Caco-2 (cell line): Measurements from ENCODE around the gene ABCF2. TPM values are rescaled to one million over a fixed set of nuclear protein-coding genes. Genes with fewer than 3 reads are reported as not detected.
A peak's percentile ranks its signal among the peaks of the same experiment; 100 is the strongest.

Source experiments
- BruUV-seq: library from RNA; stranded (reverse); fragments of 400-500 nt; replicated peaks from 2 replicates; lab custom pipeline; 2021; lab: Mats Ljungman, UMichigan
- CTCF ChIA-PET: fragments of 300-600 bp; sonication (Branson Sonifier 250); formaldehyde crosslinking; loops from one replicate; lab custom pipeline; 2022; ENCODE audit warnings: antibody characterized with exemption; lab: Charles Lee
- POLR2A ChIA-PET: fragments of 300-600 bp; sonication (Branson Sonifier 250); formaldehyde crosslinking; loops from one replicate; lab custom pipeline; 2022; ENCODE audit warnings: antibody characterized with exemption; lab: Charles Lee
- DNase-seq, 2 experiments: peaks; one replicate each; pipeline versions ENCODE4 v3.0.0 to v3.0.0-alpha.2; 2020 to 2022
- H3K27me3 ChIP-seq: replicated peaks from 2 replicates; pipeline ENCODE4 v1.6.0; 2011; ENCODE audit warnings: low read length; ENCODE audit not compliant: control insufficient read depth, insufficient read depth
- H3K36me3 ChIP-seq: 2 replicates; pipeline ENCODE4 v1.5.1; 2011; ENCODE audit warnings: low read length; ENCODE audit not compliant: control insufficient read depth, insufficient read depth
- H3K4me1 ChIP-seq: fragments of 250-450 bp; sonication (Bioruptor Pico); 2 replicates; pipeline ENCODE4 v1.5.1; 2020; ENCODE audit warnings: mild to moderate bottlenecking
- H3K4me3 ChIP-seq: 2 replicates; pipeline ENCODE4 v1.5.1; 2011; ENCODE audit warnings: low read depth, mild to moderate bottlenecking, control low read depth, low read length
- H3K9me3 ChIP-seq: fragments of 250-450 bp; sonication (Bioruptor Pico); 2 replicates; pipeline ENCODE4 v1.5.1; 2020; ENCODE audit warnings: mild to moderate bottlenecking, moderate library complexity
- H3K27ac Mint-ChIP-seq: one replicate; pipeline ENCODE4 v1.8.0; 2022; ENCODE audit warnings: mixed read lengths; ENCODE audit not compliant: unreplicated experiment
- H3K27me3 Mint-ChIP-seq: one replicate; pipeline ENCODE4 v1.8.0; 2022; ENCODE audit warnings: mixed read lengths; ENCODE audit not compliant: insufficient read depth, unreplicated experiment
- H3K36me3 Mint-ChIP-seq: one replicate; pipeline ENCODE4 v1.8.0; 2022; ENCODE audit warnings: mild to moderate bottlenecking, mixed read lengths; ENCODE audit not compliant: insufficient read depth, unreplicated experiment
- H3K4me1 Mint-ChIP-seq: one replicate; pipeline ENCODE4 v1.8.0; 2022; ENCODE audit warnings: low read depth, mixed read lengths; ENCODE audit not compliant: unreplicated experiment
- H3K4me3 Mint-ChIP-seq: one replicate; pipeline ENCODE4 v1.8.0; 2022; ENCODE audit warnings: mild to moderate bottlenecking, moderate library complexity, mixed read lengths; ENCODE audit not compliant: unreplicated experiment
- H3K9me3 Mint-ChIP-seq: one replicate; pipeline ENCODE4 v1.8.0; 2022; ENCODE audit warnings: mixed read lengths; ENCODE audit not compliant: unreplicated experiment
- CTCF ChIP-seq, 2 experiments: fragments of 200-600 bp in 1 of 2; IDR thresholded peaks; 1 replicate in 1 of 2; 2 replicates in 1 of 2; pipeline versions ENCODE4 v1.5.1 to v1.8.0; 2011 to 2022; ENCODE audit warnings: antibody characterized with exemption in 1 of 2, control low read depth in 1 of 2, inconsistent platforms in 1 of 2, low read depth in 1 of 2, low read length in 1 of 2, mild to moderate bottlenecking in 1 of 2, moderate library complexity in 1 of 2; ENCODE audit not compliant: insufficient read depth in 1 of 2, severe bottlenecking in 1 of 2, unreplicated experiment in 1 of 2
- intact Hi-C: fragments of 100-400 bp; cut with micrococcal nuclease; formaldehyde crosslinking; loops from one replicate; pipeline ENCODE4 v1.10.0; 2022; ENCODE audit not compliant: unreplicated experiment
- total RNA-seq: library from RNA; stranded (reverse); gene quantifications from 2 replicates; pipeline ENCODE4 v1.2.3, GENCODE V29; 2022

The ABCF2 gene
- total RNA-seq, 1 experiment from 2014 or later, result 57.8 TPM

GRCh38 chr7:151231080-151231479 lies 4.1 kb upstream of the ABCF2 start:
- H3K4me3 Mint-ChIP-seq, result no peak overlapping the region
- TF ChIP-seq CTCF (IDR thresholded peaks at IDR 0.05; ENCODE audit: insufficient read depth in 1 of 2, low read depth in 1 of 2, low read length in 1 of 2, severe bottlenecking in 1 of 2, unreplicated experiment in 1 of 2), result no peak
- H3K9me3 ChIP-seq, result no peaks in the 10 kb centered on the region
- intact Hi-C loops, result no loop called here
- peaks cover 13% of the 10 kb centered on the region for H3K4me1 Mint-ChIP-seq
- H3K9me3 Mint-ChIP-seq, result no peaks in the 10 kb centered on the region
- peaks cover 11% of the 10 kb centered on the region for H3K36me3 Mint-ChIP-seq
- no peak overlapping the region for H3K4me3 ChIP-seq
- DNase-seq, result no peak
- BruUV-seq, result no TSS peak
- peaks cover 16% of the 10 kb centered on the region for H3K4me1 ChIP-seq
- peaks cover 2% of the 10 kb centered on the region; the same call in 1 of the 2 replicates for H3K36me3 ChIP-seq
- H3K27me3 ChIP-seq, result no peaks in the 10 kb centered on the region
- CTCF ChIA-PET, result no interaction called here
- no peak overlapping the region for H3K27ac Mint-ChIP-seq
- no peaks in the 10 kb centered on the region for H3K27me3 Mint-ChIP-seq
- POLR2A ChIA-PET, result no interaction called here

GRCh38 chr7:151229249-151229648 lies 2.2 kb upstream of the ABCF2 start:
- ChIA-PET CTCF (no interaction called here), POLR2A (no interaction called here)
- Histone ChIP-seq H3K4me1 (peaks cover 24% of the 10 kb centered on the region), H3K9me3 (no peaks in the 10 kb centered on the region), H3K4me3 (no peak overlapping the region), H3K36me3 (peaks cover 2% of the 10 kb centered on the region; the same call in 1 of the 2 replicates), H3K27me3 (no peaks in the 10 kb centered on the region)
- intact Hi-C loops, result no loop called here
- no peak overlapping the region for H3K4me3 Mint-ChIP-seq
- no peak overlapping the region for H3K27ac Mint-ChIP-seq
- no TSS peak for BruUV-seq
- H3K36me3 Mint-ChIP-seq, result peaks cover 24% of the 10 kb centered on the region
- no peak for TF ChIP-seq CTCF (IDR thresholded peaks at IDR 0.05; ENCODE audit: insufficient read depth in 1 of 2, low read depth in 1 of 2, low read length in 1 of 2, severe bottlenecking in 1 of 2, unreplicated experiment in 1 of 2)
- no peak for DNase-seq
- no peaks in the 10 kb centered on the region for H3K27me3 Mint-ChIP-seq
- H3K9me3 Mint-ChIP-seq, result no peaks in the 10 kb centered on the region
- H3K4me1 Mint-ChIP-seq, result peaks cover 22% of the 10 kb centered on the region

GRCh38 chr7:151228024-151228866 lies 1.2 kb upstream of the ABCF2 start:
- peaks cover 22% of the 10 kb centered on the region for H3K4me1 Mint-ChIP-seq
- intact Hi-C loops, result no loop called here
- no peaks in the 10 kb centered on the region for H3K27me3 Mint-ChIP-seq
- H3K36me3 ChIP-seq, result peaks cover 3% of the 10 kb centered on the region; the same call in 1 of the 2 replicates
- DNase-seq, result no peak
- H3K4me1 ChIP-seq, result peaks cover 18% of the 10 kb centered on the region
- CTCF ChIA-PET, result interaction anchor here (1.3 to 3.0 kb wide), 2 partner anchors 15 to 83 kb away, joined by 5 to 22 read pairs; no protein-coding TSS in a partner anchor
- H3K4me3 ChIP-seq, result peak overlapping the region; percentile 81
- BruUV-seq, result no TSS peak
- peak overlapping the region; percentile 82 for H3K27ac Mint-ChIP-seq
- peak overlapping the region; percentile 88 for H3K4me3 Mint-ChIP-seq
- TF ChIP-seq CTCF (IDR thresholded peaks at IDR 0.05; ENCODE audit: insufficient read depth in 1 of 2, low read depth in 1 of 2, low read length in 1 of 2, severe bottlenecking in 1 of 2, unreplicated experiment in 1 of 2), result no peak
- no peaks in the 10 kb centered on the region for H3K9me3 Mint-ChIP-seq
- no peaks in the 10 kb centered on the region for H3K27me3 ChIP-seq
- peaks cover 34% of the 10 kb centered on the region for H3K36me3 Mint-ChIP-seq
- POLR2A ChIA-PET, result interaction anchor here (1.5 kb wide), 1 partner anchor 113 kb away, joined by 6 read pairs; the partner anchor contains the start of gene NUB1
- H3K9me3 ChIP-seq, result no peaks in the 10 kb centered on the region
